ENCODE results near the gene MUC16.
A peak's percentile ranks its signal among the peaks of the same experiment; 100 is the strongest.

MUC16 gene

GRCh38 chr19:9018163-9018875, 8.1 kb upstream of the MUC16 start:
- Histone ChIP-seq H3K27me3 (ENCODE audit: insufficient read depth, low read length, poor library complexity) (no peaks in the 10 kb centered on the region), H3K4ac (ENCODE audit: low read depth, low read length) (no peak overlapping the region), H2AK5ac (ENCODE audit: low read length) (no peak overlapping the region), H3K9ac (ENCODE audit: low read length) (no peak overlapping the region), H3K36me3 (ENCODE audit: control insufficient read depth, insufficient read depth, low read length) (no peaks in the 10 kb centered on the region), H3K23ac (ENCODE audit: low read length) (no peak overlapping the region), H3K79me1 (ENCODE audit: low read length) (no peaks in the 10 kb centered on the region), H3K4me2 (ENCODE audit: low read length) (no peak overlapping the region), H3K56ac (ENCODE audit: low read length) (no peak overlapping the region), H2BK5ac (ENCODE audit: low read length) (no peak overlapping the region), H4K5ac (ENCODE audit: low read length) (no peak overlapping the region), H3K18ac (ENCODE audit: low read length) (no peak overlapping the region), H4K8ac (ENCODE audit: low read depth, low read length) (no peak overlapping the region), H2BK120ac (ENCODE audit: low read depth, low read length) (no peak overlapping the region), H2BK15ac (replicated peaks; ENCODE audit: low read depth) (no peak overlapping the region), H3K4me1 (ENCODE audit: control insufficient read depth, low read depth, low read length) (no peaks in the 10 kb centered on the region), H3K79me2 (ENCODE audit: control insufficient read depth, insufficient read depth, low read length) (no peaks in the 10 kb centered on the region), H3K4me3 (ENCODE audit: low read length) (no peak overlapping the region), H3K27ac (ENCODE audit: low read depth, low read length) (no peak overlapping the region)
- no peak for DNase-seq
- WGBS (ENCODE audit: extremely low coverage, insufficient coverage, low lambda C conversion rate) = no CpG with 5 or more reads among the region's 27 CpGs

GRCh38 chr19:9014803-9015202, 4.6 kb upstream of the MUC16 start:
- no peak overlapping the region for H3K4ac ChIP-seq (ENCODE audit: low read depth, low read length)
- no peak overlapping the region for H4K8ac ChIP-seq (ENCODE audit: low read depth, low read length)
- no peak overlapping the region for H3K56ac ChIP-seq (ENCODE audit: low read length)
- no peak overlapping the region for H2AK5ac ChIP-seq (ENCODE audit: low read length)
- H3K27me3 ChIP-seq (ENCODE audit: insufficient read depth, low read length, poor library complexity) = no peaks in the 10 kb centered on the region
- H3K4me2 ChIP-seq (ENCODE audit: low read length) = no peak overlapping the region
- no peak overlapping the region for H3K9ac ChIP-seq (ENCODE audit: low read length)
- no peak overlapping the region for H3K23ac ChIP-seq (ENCODE audit: low read length)
- H3K79me1 ChIP-seq (ENCODE audit: low read length) = no peaks in the 10 kb centered on the region
- H3K36me3 ChIP-seq (ENCODE audit: control insufficient read depth, insufficient read depth, low read length) = no peaks in the 10 kb centered on the region
- H2BK15ac ChIP-seq (replicated peaks; ENCODE audit: low read depth) = no peak overlapping the region
- H3K27ac ChIP-seq (ENCODE audit: low read depth, low read length) = no peak overlapping the region
- H3K4me1 ChIP-seq (ENCODE audit: control insufficient read depth, low read depth, low read length) = no peaks in the 10 kb centered on the region
- no peaks in the 10 kb centered on the region for H3K79me2 ChIP-seq (ENCODE audit: control insufficient read depth, insufficient read depth, low read length)
- no peak overlapping the region for H2BK5ac ChIP-seq (ENCODE audit: low read length)
- no peak overlapping the region for H3K18ac ChIP-seq (ENCODE audit: low read length)
- no peak for DNase-seq
- H4K5ac ChIP-seq (ENCODE audit: low read length) = no peak overlapping the region
- no peak overlapping the region for H3K4me3 ChIP-seq (ENCODE audit: low read length)
- WGBS (ENCODE audit: extremely low coverage, insufficient coverage, low lambda C conversion rate) = no CpG with 5 or more reads among the region's 7 CpGs
- H2BK120ac ChIP-seq (ENCODE audit: low read depth, low read length) = no peak overlapping the region

GRCh38 chr19:9013988-9014387, 3.8 kb upstream of the MUC16 start:
- H3K36me3 ChIP-seq (ENCODE audit: control insufficient read depth, insufficient read depth, low read length) = no peaks in the 10 kb centered on the region
- H3K9ac ChIP-seq (ENCODE audit: low read length) = no peak overlapping the region
- no peak overlapping the region for H3K4ac ChIP-seq (ENCODE audit: low read depth, low read length)
- H3K4me2 ChIP-seq (ENCODE audit: low read length) = no peak overlapping the region
- no peak overlapping the region for H3K56ac ChIP-seq (ENCODE audit: low read length)
- H2BK5ac ChIP-seq (ENCODE audit: low read length) = no peak overlapping the region
- no peak overlapping the region for H2BK120ac ChIP-seq (ENCODE audit: low read depth, low read length)
- WGBS (ENCODE audit: extremely low coverage, insufficient coverage, low lambda C conversion rate) = no CpG with 5 or more reads among the region's 1 CpG
- H3K27me3 ChIP-seq (ENCODE audit: insufficient read depth, low read length, poor library complexity) = no peaks in the 10 kb centered on the region
- no peak overlapping the region for H3K18ac ChIP-seq (ENCODE audit: low read length)
- no peak overlapping the region for H3K4me3 ChIP-seq (ENCODE audit: low read length)
- H3K27ac ChIP-seq (ENCODE audit: low read depth, low read length) = no peak overlapping the region
- no peak overlapping the region for H3K23ac ChIP-seq (ENCODE audit: low read length)
- H3K79me1 ChIP-seq (ENCODE audit: low read length) = no peaks in the 10 kb centered on the region
- H3K79me2 ChIP-seq (ENCODE audit: control insufficient read depth, insufficient read depth, low read length) = no peaks in the 10 kb centered on the region
- H3K4me1 ChIP-seq (ENCODE audit: control insufficient read depth, low read depth, low read length) = no peaks in the 10 kb centered on the region
- no peak overlapping the region for H4K5ac ChIP-seq (ENCODE audit: low read length)
- no peak overlapping the region for H2AK5ac ChIP-seq (ENCODE audit: low read length)
- H4K8ac ChIP-seq (ENCODE audit: low read depth, low read length) = no peak overlapping the region
- DNase-seq = no peak
- no peak overlapping the region for H2BK15ac ChIP-seq (replicated peaks; ENCODE audit: low read depth)

GRCh38 chr19:9011875-9012274, 1.7 kb upstream of the MUC16 start:
- H3K9ac ChIP-seq (ENCODE audit: low read length) = no peak overlapping the region
- no peaks in the 10 kb centered on the region for H3K79me1 ChIP-seq (ENCODE audit: low read length)
- H3K23ac ChIP-seq (ENCODE audit: low read length) = no peak overlapping the region
- no peak overlapping the region for H3K56ac ChIP-seq (ENCODE audit: low read length)
- no peak overlapping the region for H2AK5ac ChIP-seq (ENCODE audit: low read length)
- no CpG with 5 or more reads among the region's 2 CpGs for WGBS (ENCODE audit: extremely low coverage, insufficient coverage, low lambda C conversion rate)
- DNase-seq = no peak
- H4K5ac ChIP-seq (ENCODE audit: low read length) = no peak overlapping the region
- no peaks in the 10 kb centered on the region for H3K36me3 ChIP-seq (ENCODE audit: control insufficient read depth, insufficient read depth, low read length)
- no peaks in the 10 kb centered on the region for H3K27me3 ChIP-seq (ENCODE audit: insufficient read depth, low read length, poor library complexity)
- no peak overlapping the region for H2BK120ac ChIP-seq (ENCODE audit: low read depth, low read length)
- no peak overlapping the region for H3K4me2 ChIP-seq (ENCODE audit: low read length)
- no peaks in the 10 kb centered on the region for H3K4me1 ChIP-seq (ENCODE audit: control insufficient read depth, low read depth, low read length)
- no peak overlapping the region for H2BK15ac ChIP-seq (replicated peaks; ENCODE audit: low read depth)
- no peak overlapping the region for H3K27ac ChIP-seq (ENCODE audit: low read depth, low read length)
- H3K18ac ChIP-seq (ENCODE audit: low read length) = no peak overlapping the region
- H2BK5ac ChIP-seq (ENCODE audit: low read length) = no peak overlapping the region
- no peak overlapping the region for H4K8ac ChIP-seq (ENCODE audit: low read depth, low read length)
- no peak overlapping the region for H3K4ac ChIP-seq (ENCODE audit: low read depth, low read length)
- no peak overlapping the region for H3K4me3 ChIP-seq (ENCODE audit: low read length)
- no peaks in the 10 kb centered on the region for H3K79me2 ChIP-seq (ENCODE audit: control insufficient read depth, insufficient read depth, low read length)

- Histone ChIP-seq H3K36me3 (ENCODE audit: control insufficient read depth, insufficient read depth, low read length) (no peaks in the 10 kb centered on the region), H2BK15ac (replicated peaks; ENCODE audit: low read depth) (no peak overlapping the region), H3K23ac (ENCODE audit: low read length) (no peak overlapping the region), H3K18ac (ENCODE audit: low read length) (no peak overlapping the region), H3K27ac (ENCODE audit: low read depth, low read length) (no peak overlapping the region), H3K79me2 (ENCODE audit: control insufficient read depth, insufficient read depth, low read length) (no peaks in the 10 kb centered on the region), H2BK5ac (ENCODE audit: low read length) (no peak overlapping the region), H3K4me2 (ENCODE audit: low read length) (no peak overlapping the region), H3K9ac (ENCODE audit: low read length) (no peak overlapping the region), H3K4ac (ENCODE audit: low read depth, low read length) (no peak overlapping the region), H3K56ac (ENCODE audit: low read length) (no peak overlapping the region), H4K8ac (ENCODE audit: low read depth, low read length) (peak overlapping the region; percentile 84), H3K27me3 (ENCODE audit: insufficient read depth, low read length, poor library complexity) (no peaks in the 10 kb centered on the region), H3K4me3 (ENCODE audit: low read length) (no peak overlapping the region), H2BK120ac (ENCODE audit: low read depth, low read length) (no peak overlapping the region), H3K4me1 (ENCODE audit: control insufficient read depth, low read depth, low read length) (no peaks in the 10 kb centered on the region), H2AK5ac (ENCODE audit: low read length) (no peak overlapping the region), H3K79me1 (ENCODE audit: low read length) (no peaks in the 10 kb centered on the region), H4K5ac (ENCODE audit: low read length) (no peak overlapping the region)
- no CpG with 5 or more reads among the region's 12 CpGs for WGBS (ENCODE audit: extremely low coverage, insufficient coverage, low lambda C conversion rate)
- DNase-seq = no peak
Measured at GRCh38 chr19:9010693-9011092, 484 bp upstream of the MUC16 start.

GRCh38 chr19:9009431-9009830, 778 bp downstream of the MUC16 start:
- H2AK5ac ChIP-seq (ENCODE audit: low read length) = no peak overlapping the region
- H3K27me3 ChIP-seq (ENCODE audit: insufficient read depth, low read length, poor library complexity) = no peaks in the 10 kb centered on the region
- no peak overlapping the region for H3K56ac ChIP-seq (ENCODE audit: low read length)
- no peak overlapping the region for H3K4me2 ChIP-seq (ENCODE audit: low read length)
- no peaks in the 10 kb centered on the region for H3K36me3 ChIP-seq (ENCODE audit: control insufficient read depth, insufficient read depth, low read length)
- H3K4ac ChIP-seq (ENCODE audit: low read depth, low read length) = no peak overlapping the region
- H4K8ac ChIP-seq (ENCODE audit: low read depth, low read length) = no peak overlapping the region
- WGBS (ENCODE audit: extremely low coverage, insufficient coverage, low lambda C conversion rate) = no CpG with 5 or more reads among the region's 10 CpGs
- no peak overlapping the region for H3K27ac ChIP-seq (ENCODE audit: low read depth, low read length)
- H2BK120ac ChIP-seq (ENCODE audit: low read depth, low read length) = no peak overlapping the region
- H3K4me1 ChIP-seq (ENCODE audit: control insufficient read depth, low read depth, low read length) = no peaks in the 10 kb centered on the region
- no peak overlapping the region for H3K4me3 ChIP-seq (ENCODE audit: low read length)
- H2BK5ac ChIP-seq (ENCODE audit: low read length) = no peak overlapping the region
- DNase-seq = no peak
- no peak overlapping the region for H3K9ac ChIP-seq (ENCODE audit: low read length)
- H3K18ac ChIP-seq (ENCODE audit: low read length) = no peak overlapping the region
- no peaks in the 10 kb centered on the region for H3K79me2 ChIP-seq (ENCODE audit: control insufficient read depth, insufficient read depth, low read length)
- no peak overlapping the region for H3K23ac ChIP-seq (ENCODE audit: low read length)
- no peaks in the 10 kb centered on the region for H3K79me1 ChIP-seq (ENCODE audit: low read length)
- no peak overlapping the region for H4K5ac ChIP-seq (ENCODE audit: low read length)
- H2BK15ac ChIP-seq (replicated peaks; ENCODE audit: low read depth) = no peak overlapping the region

Measured in mesendoderm (in vitro differentiated cells).